CD14-positive monocyte (primary cell): ENCODE results near the gene ATG10. TPM values are rescaled to one million over a fixed set of nuclear protein-coding genes. Genes with fewer than 3 reads are reported as not detected.
A peak's percentile ranks its signal among the peaks of the same experiment; 100 is the strongest.

Source experiments
- DNase-seq, 3 donors: peaks; one replicate each; pipeline ENCODE4 v3.0.0-alpha.2; 2011 to 2022
- H2AFZ ChIP-seq: 2 replicates; pipeline ENCODE4 v1.6.0; 2012; ENCODE audit warnings: mild to moderate bottlenecking, low read depth, low read length, inconsistent platforms; ENCODE audit not compliant: insufficient read depth, poor library complexity, severe bottlenecking
- H3K27ac ChIP-seq, 2 donors: 1 replicate in 1 of 2; 2 replicates in 1 of 2; pipeline ENCODE4 v1.5.1; 2012 to 2013; ENCODE audit warnings: low read length in 2 of 2, control low read depth in 1 of 2, inconsistent platforms in 1 of 2, low read depth in 1 of 2, mild to moderate bottlenecking in 1 of 2
- H3K27me3 ChIP-seq, 2 donors: one replicate each; pipeline versions ENCODE4 v1.6.0 to v1.6.1; 2011 to 2013; ENCODE audit warnings: low read length in 2 of 2; ENCODE audit not compliant: control insufficient read depth in 2 of 2, insufficient read depth in 2 of 2
- H3K36me3 ChIP-seq, 2 donors: replicated peaks in 1 of 2; 1 replicate in 1 of 2; 2 replicates in 1 of 2; pipeline versions ENCODE4 v1.5.1 to v1.6.1; 2012 to 2013; ENCODE audit warnings: low read length in 2 of 2, control low read depth in 1 of 2, inconsistent platforms in 1 of 2, mild to moderate bottlenecking in 1 of 2; ENCODE audit not compliant: insufficient read depth in 2 of 2, control insufficient read depth in 1 of 2
- H3K4me1 ChIP-seq, 2 donors: 1 replicate in 1 of 2; 2 replicates in 1 of 2; pipeline versions ENCODE4 v1.5.1 to v1.6.1; 2012 to 2013; ENCODE audit warnings: low read length in 2 of 2, control low read depth in 1 of 2, inconsistent platforms in 1 of 2, mild to moderate bottlenecking in 1 of 2, moderate library complexity in 1 of 2; ENCODE audit not compliant: insufficient read depth in 2 of 2, control insufficient read depth in 1 of 2
- H3K4me2 ChIP-seq: replicated peaks from 2 replicates; pipeline ENCODE3; 2012; ENCODE audit warnings: low read length, moderate library complexity, mild to moderate bottlenecking; ENCODE audit not compliant: poor library complexity, severe bottlenecking; ENCODE audit errors: extremely low read depth
- H3K4me3 ChIP-seq, 3 experiments: fragments of 200-600 bp in 1 of 3; sonication (generic) in 1 of 3; replicated peaks in 1 of 3; 1 replicate in 2 of 3; 2 replicates in 1 of 3; pipeline ENCODE4 v1.5.1; 2011 to 2013; ENCODE audit warnings: low read length in 3 of 3, mild to moderate bottlenecking in 3 of 3, control low read depth in 2 of 3, low read depth in 2 of 3, inconsistent platforms in 1 of 3, moderate library complexity in 1 of 3
- H3K79me2 ChIP-seq: 2 replicates; pipeline ENCODE4 v1.6.0; 2012; ENCODE audit warnings: mild to moderate bottlenecking, control low read depth, inconsistent platforms, low read length, moderate library complexity; ENCODE audit not compliant: insufficient read depth
- H3K9ac ChIP-seq: 2 replicates; pipeline ENCODE4 v1.6.0; 2017; ENCODE audit warnings: low read length, mild to moderate bottlenecking; ENCODE audit not compliant: insufficient read depth, poor library complexity, severe bottlenecking
- H3K9me3 ChIP-seq, 2 donors: replicated peaks in 1 of 2; 1 replicate in 1 of 2; 2 replicates in 1 of 2; pipeline versions ENCODE4 v1.5.1 to v1.6.1; 2012 to 2013; ENCODE audit warnings: low read length in 2 of 2, control low read depth in 1 of 2; ENCODE audit not compliant: control insufficient read depth in 1 of 2, insufficient read depth in 1 of 2
- H4K20me1 ChIP-seq: 2 replicates; pipeline ENCODE4 v1.6.0; 2012; ENCODE audit warnings: mild to moderate bottlenecking, low read length, control low read depth, moderate library complexity; ENCODE audit not compliant: insufficient read depth
- H3K27ac Mint-ChIP-seq, 7 donors: one replicate each; pipeline ENCODE4 v1.8.0; 2020; ENCODE audit warnings: mild to moderate bottlenecking in 7 of 7, mixed read lengths in 7 of 7, moderate library complexity in 6 of 7, inconsistent platforms in 2 of 7
- H3K27me3 Mint-ChIP-seq, 3 donors: one replicate each; pipeline ENCODE4 v1.8.0; 2021 to 2022; ENCODE audit warnings: low read depth in 3 of 3, mild to moderate bottlenecking in 3 of 3, mixed read lengths in 3 of 3, moderate library complexity in 3 of 3, inconsistent platforms in 1 of 3
- H3K36me3 Mint-ChIP-seq, 2 donors: one replicate each; pipeline ENCODE4 v1.8.0; 2020; ENCODE audit warnings: mixed read lengths in 2 of 2, inconsistent platforms in 1 of 2, mild to moderate bottlenecking in 1 of 2
- H3K4me1 Mint-ChIP-seq: one replicate; pipeline ENCODE4 v1.8.0; 2020; ENCODE audit warnings: mild to moderate bottlenecking, mixed read lengths
- H3K4me3 Mint-ChIP-seq, 2 donors: one replicate each; pipeline ENCODE4 v1.8.0; 2020; ENCODE audit warnings: mild to moderate bottlenecking in 2 of 2, mixed read lengths in 2 of 2, moderate library complexity in 1 of 2
- H3K9me3 Mint-ChIP-seq, 7 donors: one replicate each; pipeline ENCODE4 v1.8.0; 2020 to 2022; ENCODE audit warnings: mixed read lengths in 7 of 7, mild to moderate bottlenecking in 6 of 7, moderate library complexity in 6 of 7, inconsistent platforms in 2 of 7
- CTCF ChIP-seq: fragments of 200-600 bp; IDR thresholded peaks from one replicate; pipeline ENCODE4 v1.8.0; 2022; ENCODE audit warnings: antibody characterized with exemption, mild to moderate bottlenecking
- WGBS: methylation state at CpG from one replicate; pipeline ENCODE4 v1.1.5; 2013; ENCODE audit warnings: missing lambda C conversion rate; ENCODE audit not compliant: insufficient coverage; 5-methylcytosine and 5-hydroxymethylcytosine counted together
- intact Hi-C, 2 donors: fragments of 100-400 bp; cut with micrococcal nuclease; formaldehyde crosslinking; loops; one replicate each; pipeline versions ENCODE4 v1.15.0 to v1.15.1; 2023
- polyA plus RNA-seq, 3 donors: library from polyadenylated mRNA; depleted of rRNA in 1 of 3; unstranded in 2 of 3; stranded (reverse) in 1 of 3; fragments of 300-500 nt in 2 of 3; fragments of >200 nt in 1 of 3; fragmentation: Illumina TruSeq in 2 of 3; gene quantifications; 1 replicate in 2 of 3; 2 replicates in 1 of 3; pipeline ENCODE4 v1.2.3, GENCODE V29; 2012 to 2021

ATG10 gene
- polyA plus RNA-seq, 3 donors, result 2.1 to 7.9 (median 5.6) TPM

- Histone ChIP-seq H3K9ac (peak overlapping the region; percentile 95), H3K27ac (peak overlapping the region; percentile 82 to 94), H3K27me3 (no peaks in the 10 kb centered on the region), H3K4me2 (peak overlapping the region; percentile 77), H3K9me3 (no peaks in the 10 kb centered on the region), H3K4me1 (peaks cover 8 to 16% of the 10 kb centered on the region in 2 donors), H4K20me1 (no peaks in the 10 kb centered on the region), H3K4me3 (peak overlapping the region; percentile 81 to 99 (median 91)), H3K36me3 (peaks cover 0 to 13% of the 10 kb centered on the region in 2 donors), H3K79me2 (peaks cover 13% of the 10 kb centered on the region), H2AFZ (peak overlapping the region; percentile 94)
- no peak for TF ChIP-seq CTCF
- peak overlapping the region; percentile 62 to 95 (median 87) for H3K27ac Mint-ChIP-seq
- H3K9me3 Mint-ChIP-seq, result no peaks in the 10 kb centered on the region
- peaks cover 0 to 3% (median 2%) of the 10 kb centered on the region in 3 donors for H3K27me3 Mint-ChIP-seq
- no peak for DNase-seq
- H3K4me3 Mint-ChIP-seq, result peak overlapping the region; percentile 71 to 76
- peaks cover 3 to 13% of the 10 kb centered on the region in 2 donors for H3K36me3 Mint-ChIP-seq
- WGBS, result no CpG with 5 or more reads among the region's 9 CpGs
- H3K4me1 Mint-ChIP-seq, result peaks cover 26% of the 10 kb centered on the region
- intact Hi-C loops, result loop anchor here (10.0 kb wide), 3 partner anchors 118 to 468 kb away; partner anchors contain the start of gene SSBP2 (in 1 of the 2)
These were observed 615 bp downstream of the ATG10 start for GRCh38 chr5:81972492-81972783.

- Mint-ChIP-seq H3K9me3 (peaks cover 2 to 7% (median 5%) of the 10 kb centered on the region in 7 donors), H3K4me3 (no peak overlapping the region), H3K36me3 (peaks cover 24% of the 10 kb centered on the region in 2 donors), H3K27ac (no peak overlapping the region), H3K4me1 (peaks cover 15% of the 10 kb centered on the region), H3K27me3 (peaks cover 0 to 2% (median 0%) of the 10 kb centered on the region in 3 donors)
- Histone ChIP-seq H3K27ac (no peak overlapping the region), H3K4me2 (no peak overlapping the region), H3K79me2 (no peaks in the 10 kb centered on the region), H3K27me3 (no peaks in the 10 kb centered on the region), H3K9me3 (no peaks in the 10 kb centered on the region), H3K4me1 (peaks cover 4 to 15% of the 10 kb centered on the region in 2 donors), H3K4me3 (no peak overlapping the region), H2AFZ (no peak overlapping the region), H3K36me3 (peaks cover 0 to 17% of the 10 kb centered on the region in 2 donors), H4K20me1 (no peaks in the 10 kb centered on the region), H3K9ac (no peak overlapping the region)
- WGBS, result no CpG with 5 or more reads among the region's 3 CpGs
- DNase-seq, result peak in 2 of 3 donors; percentile 14 to 18
- TF ChIP-seq CTCF, result no peak
- intact Hi-C loops, result loop anchor here in 1 of 2 donors (10.0 kb wide), 1 partner anchor 475 kb away; no protein-coding TSS in a partner anchor
These were observed 8.3 kb downstream of the ATG10 start for GRCh38 chr5:81980160-81980559.
